ENCODE data around the gene ACACB.

ACACB gene

GRCh38 chr12:109261939-109262338 lies 145.6 kb downstream of the ACACB start:
- no peak for TF ChIP-seq CTCF (IDR thresholded peaks at IDR 0.05)
- H3K27ac Mint-ChIP-seq: no peak overlapping the region
- H3K36me3 Mint-ChIP-seq (ENCODE audit: low read depth): peaks cover 9% of the 10 kb centered on the region
- no peak for DNase-seq
- no peaks in the 10 kb centered on the region for H3K9me3 Mint-ChIP-seq
- H3K27me3 Mint-ChIP-seq (ENCODE audit: low read depth, poor library complexity): peaks cover 14% of the 10 kb centered on the region
- H3K4me1 Mint-ChIP-seq: peaks cover 4% of the 10 kb centered on the region
- H3K4me3 Mint-ChIP-seq: no peak overlapping the region

- DNase-seq: no peak
- no peak for TF ChIP-seq CTCF (IDR thresholded peaks at IDR 0.05)
- Mint-ChIP-seq H3K4me1 (peaks cover 4% of the 10 kb centered on the region), H3K9me3 (no peaks in the 10 kb centered on the region), H3K36me3 (ENCODE audit: low read depth) (peaks cover 13% of the 10 kb centered on the region), H3K27me3 (ENCODE audit: low read depth, poor library complexity) (peaks cover 22% of the 10 kb centered on the region), H3K4me3 (no peak overlapping the region), H3K27ac (no peak overlapping the region)
These were observed 147.1 kb downstream of the ACACB start for GRCh38 chr12:109263439-109263838.

- Mint-ChIP-seq H3K4me3 (no peak overlapping the region), H3K36me3 (ENCODE audit: low read depth) (peaks cover 13% of the 10 kb centered on the region), H3K27me3 (ENCODE audit: low read depth, poor library complexity) (peaks cover 22% of the 10 kb centered on the region)
These were observed 147.9 kb downstream of the ACACB start for GRCh38 chr12:109264095-109264942.

GRCh38 chr12:109264943-109265650 lies 148.7 kb downstream of the ACACB start:
- peaks cover 13% of the 10 kb centered on the region for H3K36me3 Mint-ChIP-seq (ENCODE audit: low read depth)
- H3K27ac Mint-ChIP-seq: no peak overlapping the region
- H3K27me3 Mint-ChIP-seq (ENCODE audit: low read depth, poor library complexity): peaks cover 28% of the 10 kb centered on the region
- TF ChIP-seq CTCF (IDR thresholded peaks at IDR 0.05): no peak
- peaks cover 2% of the 10 kb centered on the region for H3K9me3 Mint-ChIP-seq
- H3K4me1 Mint-ChIP-seq: peaks cover 4% of the 10 kb centered on the region
- DNase-seq: no peak
- no peak overlapping the region for H3K4me3 Mint-ChIP-seq

More at GRCh38 chr12:109264095-109264942, 147.9 kb downstream of the ACACB start:
- no peak overlapping the region for H3K27ac Mint-ChIP-seq
- DNase-seq: peak; percentile 90
- TF ChIP-seq CTCF (IDR thresholded peaks at IDR 0.05): peak; percentile 76
- peaks cover 4% of the 10 kb centered on the region for H3K4me1 Mint-ChIP-seq
- H3K9me3 Mint-ChIP-seq: no peaks in the 10 kb centered on the region

GRCh38 chr12:109266106-109266879 lies 149.9 kb downstream of the ACACB start:
- H3K27ac Mint-ChIP-seq: no peak overlapping the region
- H3K36me3 Mint-ChIP-seq (ENCODE audit: low read depth): peaks cover 13% of the 10 kb centered on the region
- no peak for DNase-seq
- H3K9me3 Mint-ChIP-seq: peaks cover 14% of the 10 kb centered on the region
- H3K4me1 Mint-ChIP-seq: peaks cover 4% of the 10 kb centered on the region
- TF ChIP-seq CTCF (IDR thresholded peaks at IDR 0.05): no peak
- H3K4me3 Mint-ChIP-seq: no peak overlapping the region
- H3K27me3 Mint-ChIP-seq (ENCODE audit: low read depth, poor library complexity): peaks cover 35% of the 10 kb centered on the region
